GM19099 (cell line): ENCODE measurements around the gene PIP5KL1.

Source experiments
- POLR2A ChIP-seq: IDR thresholded peaks from 3 replicates; pipeline ENCODE4 v1.6.1; 2011; ENCODE audit warnings: low read depth; ENCODE audit not compliant: insufficient read length; ENCODE audit errors: extremely low read depth

PIP5KL1 gene, protein sequence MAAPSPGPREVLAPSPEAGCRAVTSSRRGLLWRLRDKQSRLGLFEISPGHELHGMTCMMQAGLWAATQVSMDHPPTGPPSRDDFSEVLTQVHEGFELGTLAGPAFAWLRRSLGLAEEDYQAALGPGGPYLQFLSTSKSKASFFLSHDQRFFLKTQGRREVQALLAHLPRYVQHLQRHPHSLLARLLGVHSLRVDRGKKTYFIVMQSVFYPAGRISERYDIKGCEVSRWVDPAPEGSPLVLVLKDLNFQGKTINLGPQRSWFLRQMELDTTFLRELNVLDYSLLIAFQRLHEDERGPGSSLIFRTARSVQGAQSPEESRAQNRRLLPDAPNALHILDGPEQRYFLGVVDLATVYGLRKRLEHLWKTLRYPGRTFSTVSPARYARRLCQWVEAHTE

GRCh38 chr9:127930231-127931091 is at the start of gene PIP5KL1:
PIP5KL1 (minus strand) TSS chr9:127930777; CDS start chr9:127930752, 25 bp downstream.
- no peak for TF ChIP-seq POLR2A

DNA sequence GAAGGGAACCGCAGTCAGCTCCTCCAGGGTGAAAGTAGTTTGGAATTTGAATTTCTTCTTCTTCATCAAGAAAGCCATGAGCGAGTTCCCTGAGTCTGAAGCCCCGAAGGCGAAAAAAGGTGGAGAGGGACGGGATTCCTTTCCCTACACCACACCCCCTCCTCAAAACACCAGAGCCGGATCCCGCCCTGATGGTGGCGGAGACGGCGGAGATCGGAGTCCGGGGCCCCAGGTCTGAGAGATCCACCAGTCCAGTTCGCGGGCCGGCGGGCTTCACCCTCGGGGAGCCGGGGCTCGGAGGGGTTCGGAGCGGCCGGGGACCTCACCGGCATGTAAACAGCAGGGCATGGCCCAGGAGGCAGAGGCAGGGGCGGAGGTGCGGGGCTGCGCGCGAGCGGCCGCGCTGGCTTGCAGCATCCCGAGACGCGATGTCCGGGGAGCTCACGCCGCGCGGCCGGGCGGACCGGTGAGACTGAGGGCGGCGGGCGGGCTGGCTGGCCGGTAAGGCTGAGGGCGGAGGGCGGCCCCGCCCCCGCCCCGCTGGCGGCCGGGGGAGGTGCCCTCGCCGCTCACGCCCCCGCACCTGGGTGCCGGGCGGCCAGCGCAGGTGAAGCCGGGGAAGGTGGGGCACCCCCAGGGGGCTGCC is 49.6 kb upstream of the PIP5KL1 start:
- no peak for TF ChIP-seq POLR2A

- TF ChIP-seq POLR2A, result peak; percentile 65
Measured at GRCh38 chr9:127979333-127980059, 48.9 kb upstream of the PIP5KL1 start.

DNA sequence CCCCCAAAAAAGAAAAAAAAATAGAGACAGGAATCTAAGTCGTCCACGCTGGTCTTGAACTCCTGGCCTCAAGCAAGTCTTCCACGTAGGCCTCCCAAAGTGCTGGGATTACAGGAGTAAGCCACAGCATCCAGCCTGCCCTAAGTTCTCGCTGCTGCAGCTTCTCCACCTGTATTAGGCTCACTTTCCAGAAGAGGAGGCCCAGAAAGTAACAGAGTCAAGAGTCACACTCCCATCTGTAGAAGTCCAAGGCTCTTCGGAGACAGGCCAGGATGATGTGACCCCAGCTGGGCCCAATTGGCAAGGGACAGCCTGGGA is 48.4 kb upstream of the PIP5KL1 start:
- no peak for TF ChIP-seq POLR2A

DNA sequence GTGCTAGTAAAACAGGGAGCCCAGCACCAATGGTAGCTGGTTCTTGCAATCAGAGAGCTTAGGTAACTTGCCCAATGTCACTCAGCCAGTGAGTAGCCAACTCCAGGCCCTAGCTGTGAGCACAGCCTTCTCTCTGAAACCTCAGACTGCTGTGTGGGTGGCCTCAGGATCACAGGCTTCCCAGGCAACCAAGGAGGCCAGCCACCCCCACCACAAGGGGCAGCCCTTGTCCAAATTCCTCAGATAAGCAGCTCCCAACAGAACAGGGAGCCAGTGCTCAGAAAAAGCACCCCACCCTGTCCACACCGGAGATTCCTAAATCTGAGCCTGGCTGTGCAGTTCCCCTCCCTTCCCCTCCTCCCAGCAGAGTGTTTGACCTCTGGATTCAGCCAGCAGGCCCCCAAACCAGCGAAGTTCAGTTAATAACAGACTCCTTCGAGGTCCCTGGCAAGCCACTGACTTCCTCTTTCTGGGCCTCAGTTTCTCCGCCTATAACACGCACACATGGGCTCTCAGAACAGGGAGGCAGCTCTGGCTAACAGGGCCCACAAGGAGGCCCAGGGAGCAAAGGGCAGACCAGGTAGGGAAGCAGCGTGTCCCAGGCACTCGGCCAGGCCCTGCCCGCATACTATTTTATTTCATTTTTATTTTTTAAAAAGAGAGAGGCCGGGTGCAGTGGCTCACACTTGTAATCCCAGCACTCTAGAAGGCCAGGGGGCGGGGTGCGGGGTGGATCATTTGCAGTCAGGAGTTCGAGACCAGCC is 47.5 kb upstream of the PIP5KL1 start:
- no peak for TF ChIP-seq POLR2A

- TF ChIP-seq POLR2A, result no peak
Measured at GRCh38 chr9:127977009-127977883, 46.7 kb upstream of the PIP5KL1 start.

DNA sequence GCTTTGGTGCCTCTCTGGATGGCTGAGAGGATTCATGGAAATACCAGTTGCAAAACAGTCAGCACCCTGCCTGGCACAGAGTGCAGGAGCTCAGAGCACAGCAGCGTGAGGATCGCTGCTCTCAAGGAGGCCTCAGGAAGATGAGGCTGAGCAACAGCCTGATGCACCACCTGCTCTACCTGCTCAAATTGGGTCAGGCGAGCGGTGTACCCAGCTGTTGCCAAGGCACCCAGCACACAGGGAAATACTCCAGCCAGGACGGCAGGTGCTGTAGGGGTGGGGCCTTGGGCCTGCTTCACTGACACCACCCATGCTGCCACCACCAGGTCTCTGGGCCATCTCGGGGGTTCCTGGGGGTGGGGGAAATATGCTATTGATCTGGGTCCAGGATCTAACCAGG is 45.9 kb upstream of the PIP5KL1 start:
- TF ChIP-seq POLR2A, result no peak

- TF ChIP-seq POLR2A, result no peak
Measured at GRCh38 chr9:127975376-127976315, 45.1 kb upstream of the PIP5KL1 start.

- TF ChIP-seq POLR2A, result no peak
Measured at GRCh38 chr9:127974769-127975261, 44.2 kb upstream of the PIP5KL1 start.

GRCh38 chr9:127974001-127974768 is 43.6 kb upstream of the PIP5KL1 start:
- no peak for TF ChIP-seq POLR2A
